Amygdala (tissue), 56 donors: ENCODE measurements around the gene CER1.
A peak's percentile ranks its signal among the peaks of the same experiment; 100 is the strongest.
"Not testable (repeated sequence)": the region's sequence is repeated elsewhere in the genome, so short reads cannot be mapped to it uniquely, and the experiment has no call there.

Source experiments
- DNase-seq, 56 donors: peaks; one replicate each; lab custom pipeline; 2025; lab: John Stamatoyannopoulos, UW

CER1 gene

GRCh38 chr9:14719231-14719923 lies 3.2 kb downstream of the CER1 start:
- no peak for DNase-seq

- DNase-seq: no peak
Observed at GRCh38 chr9:14715102-14715501, 7.4 kb downstream of the CER1 start.

DNA sequence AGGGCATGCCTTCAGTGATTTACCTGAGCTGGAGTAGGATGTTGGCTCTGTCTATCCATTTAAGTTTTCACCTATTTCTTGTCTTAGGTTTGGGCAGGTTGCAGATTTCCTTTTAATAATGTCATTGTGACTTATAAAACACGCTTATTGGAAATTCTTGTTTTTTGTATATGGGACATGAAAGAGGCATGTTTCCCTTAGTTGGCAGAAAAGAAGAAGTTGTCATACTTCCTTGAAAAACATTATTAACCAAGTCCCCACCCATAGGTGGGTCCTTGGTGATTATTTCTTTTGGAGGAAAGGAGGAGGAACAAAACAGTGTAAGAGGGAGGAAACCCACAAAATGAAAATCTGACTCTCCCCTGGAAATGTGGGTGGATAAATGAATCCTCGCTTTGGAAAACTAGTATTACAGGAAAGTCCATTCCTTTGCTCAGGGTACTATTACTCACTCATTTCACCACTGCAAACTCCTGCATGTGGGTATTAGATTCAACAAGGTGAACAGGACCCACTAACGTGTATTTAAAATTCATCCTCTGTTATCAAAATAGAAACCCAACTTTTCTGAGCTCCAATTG lies 9.3 kb downstream of the CER1 start:
- no peak for DNase-seq

- no peak for DNase-seq
Observed at GRCh38 chr9:14710804-14711203, 11.7 kb downstream of the CER1 start.

GRCh38 chr9:14706530-14707140 lies 15.9 kb downstream of the CER1 start:
- DNase-seq: no peak

- DNase-seq: no peak
Observed at GRCh38 chr9:14705079-14705478, 17.5 kb downstream of the CER1 start.

- DNase-seq: no peak
Observed at GRCh38 chr9:14704281-14704680, 18.3 kb downstream of the CER1 start.

GRCh38 chr9:14702200-14702720 lies 20.3 kb downstream of the CER1 start:
- no peak for DNase-seq

GRCh38 chr9:14693251-14693861 lies 29.2 kb downstream of the CER1 start, which contains the start of gene ZDHHC21:
Gene ZDHHC21, minus strand, starts transcription at chr9:14693432. Its CDS starts 19,092 bp downstream, at chr9:14674340.
- peak in 52 of 56 donors; percentile 8 to 80 (median 58) for DNase-seq

GRCh38 chr9:14692470-14693250 lies 29.9 kb downstream of the CER1 start:
- DNase-seq: peak in 33 of 56 donors; percentile 1 to 62 (median 25)

GRCh38 chr9:14690948-14691730 lies 31.4 kb downstream of the CER1 start:
- DNase-seq: no peak

GRCh38 chr9:14687042-14687719 lies 35.4 kb downstream of the CER1 start:
- DNase-seq: no peak

GRCh38 chr9:14686168-14686567 lies 36.4 kb downstream of the CER1 start:
- DNase-seq: no peak

DNA sequence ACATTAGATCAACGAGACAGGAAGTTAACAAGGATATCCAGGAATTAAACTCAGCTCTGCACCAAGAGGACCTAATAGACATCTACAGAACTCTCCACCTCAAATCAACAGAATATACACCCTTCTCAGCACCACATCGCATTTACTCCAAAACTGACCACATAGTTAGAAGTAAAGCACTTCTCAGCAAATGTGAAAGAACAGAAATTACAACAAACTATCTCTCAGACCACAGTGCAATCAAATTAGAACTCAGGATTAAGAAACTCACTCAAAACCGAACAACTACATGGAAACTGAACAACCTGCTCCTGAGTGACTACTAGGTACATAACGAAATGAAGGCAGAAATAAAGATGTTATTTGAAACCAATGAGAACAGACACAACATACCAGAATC lies 39.9 kb downstream of the CER1 start:
- not testable (repeated sequence) for DNase-seq

DNA sequence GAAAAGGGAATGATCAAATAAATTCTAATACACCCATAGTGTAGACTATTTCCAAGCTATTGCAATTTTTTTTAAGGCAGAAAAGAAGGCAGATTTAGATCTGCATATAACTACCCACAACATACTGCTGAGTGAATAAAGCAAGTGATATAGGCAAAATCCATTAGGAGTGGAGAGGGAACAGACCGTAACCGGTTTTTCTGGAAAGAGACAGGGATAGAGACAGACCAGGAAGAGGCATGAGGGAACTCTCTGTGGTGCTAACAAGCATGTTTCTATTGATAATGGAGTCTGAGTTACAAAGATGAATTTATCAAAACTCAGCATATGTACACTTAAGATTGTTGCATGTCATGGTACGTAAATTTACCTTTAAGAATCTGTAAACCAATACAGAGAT lies 43.8 kb downstream of the CER1 start:
- DNase-seq: no peak

- DNase-seq: no peak
Observed at GRCh38 chr9:14677872-14678271, 44.7 kb downstream of the CER1 start.

DNA sequence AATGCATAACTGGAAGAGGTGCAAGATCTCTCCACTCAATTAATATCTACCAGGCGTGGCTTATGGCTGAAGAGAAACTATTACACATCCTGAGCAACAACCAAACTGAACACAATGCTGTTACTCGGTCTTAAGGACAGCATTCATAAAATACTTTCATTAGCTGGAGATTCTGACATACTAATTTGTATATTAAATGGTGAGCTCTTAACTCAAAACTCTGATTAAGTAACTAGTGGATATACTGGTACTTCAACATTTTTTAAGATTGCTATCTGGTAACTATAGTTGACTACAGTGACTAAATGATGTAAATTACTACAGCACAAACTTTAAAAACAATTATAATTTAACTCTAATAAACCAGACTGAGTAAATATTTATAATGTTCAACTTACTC lies 45.1 kb downstream of the CER1 start:
- no peak for DNase-seq

- no peak for DNase-seq
Observed at GRCh38 chr9:14674630-14675029, 47.9 kb downstream of the CER1 start.

DNA sequence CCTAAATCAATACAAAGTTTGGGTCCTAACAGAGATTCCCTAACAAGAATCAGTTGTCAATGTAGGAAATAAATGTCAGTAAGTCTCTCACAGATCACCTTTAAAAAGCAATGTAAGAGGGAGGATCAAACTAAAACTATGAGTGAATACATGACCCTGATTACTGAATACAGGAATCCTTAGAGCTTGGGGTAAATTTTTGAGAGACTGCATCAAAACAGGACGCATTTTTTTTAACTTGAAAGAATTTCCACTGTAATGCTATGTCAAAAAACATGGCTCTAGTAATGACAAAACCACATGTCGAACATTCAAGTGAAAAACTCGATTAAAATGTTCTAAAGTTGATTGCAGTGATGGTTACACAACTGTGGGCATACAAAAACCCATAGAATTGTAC lies 51.2 kb downstream of the CER1 start:
- no peak for DNase-seq
